ENCODE data around the gene SHF.
"Not testable (repeated sequence)": the region's sequence is repeated elsewhere in the genome, so short reads cannot be mapped to it uniquely, and the experiment has no call there.

SHF gene

GRCh38 chr15:45187894-45188830 is at the start of gene SHF:
Gene SHF (minus strand): TSS chr15:45187966. CDS start chr15:45187951, 15 bp downstream.
- peak; percentile 75 for DNase-seq

- not testable (repeated sequence) for DNase-seq
Measured at GRCh38 chr15:45236806-45237205, 49.0 kb upstream of the SHF start.

GRCh38 chr15:45234562-45235235 is 46.9 kb upstream of the SHF start:
- no peak for DNase-seq

GRCh38 chr15:45231864-45232562 is 44.2 kb upstream of the SHF start:
- DNase-seq = no peak

- DNase-seq = no peak
Measured at GRCh38 chr15:45231132-45231531, 43.4 kb upstream of the SHF start.

GRCh38 chr15:45230245-45230965 is 42.6 kb upstream of the SHF start:
- no peak for DNase-seq

GRCh38 chr15:45228931-45229330 is 41.2 kb upstream of the SHF start:
- no peak for DNase-seq

- no peak for DNase-seq
Measured at GRCh38 chr15:45225506-45226273, 37.9 kb upstream of the SHF start.

- DNase-seq = no peak
Measured at GRCh38 chr15:45224621-45225217, 37.0 kb upstream of the SHF start.

- no peak for DNase-seq
Measured at GRCh38 chr15:45221967-45222366, 34.2 kb upstream of the SHF start.

GRCh38 chr15:45221053-45221599 is 33.4 kb upstream of the SHF start:
- no peak for DNase-seq

GRCh38 chr15:45212493-45212892 is 24.7 kb upstream of the SHF start:
- DNase-seq = no peak

- peak; percentile 57 for DNase-seq
Measured at GRCh38 chr15:45205192-45205591, 17.4 kb upstream of the SHF start.

- DNase-seq = no peak
Measured at GRCh38 chr15:45203182-45203581, 15.4 kb upstream of the SHF start.

- no peak for DNase-seq
Measured at GRCh38 chr15:45201869-45202268, 14.1 kb upstream of the SHF start.

GRCh38 chr15:45201557-45201859 is 13.7 kb upstream of the SHF start:
- no peak for DNase-seq

- DNase-seq = peak; percentile 85
Measured at GRCh38 chr15:45200799-45201556, 13.2 kb upstream of the SHF start.

GRCh38 chr15:45200001-45200798 is 12.4 kb upstream of the SHF start:
- peak; percentile 97 for DNase-seq

GRCh38 chr15:45199136-45199810 is 11.5 kb upstream of the SHF start:
- peak; percentile 48 for DNase-seq

All from CD4-positive, alpha-beta T cell treated with Interleukin-15 for 1 hour (primary cell).